GM23338 (cell line): ENCODE measurements around the gene XRCC5. TPM values are rescaled to one million over a fixed set of nuclear protein-coding genes. Genes with fewer than 3 reads are reported as not detected.
"Not testable (repeated sequence)": the region's sequence is repeated elsewhere in the genome, so short reads cannot be mapped to it uniquely, and the experiment has no call there.

Experiments used
- ATAC-seq: fragments of 200-7000 bp; cut with Tn5 transposase; 3 replicates; pipeline ENCODE4 v1.9.1; 2020
- DNase-seq: peaks from one replicate; pipeline ENCODE4 v3.0.0-alpha.2; 2015; ENCODE audit warnings: low spot score
- H2AFZ ChIP-seq: fragments of 200-600 bp; sonication (generic); 2 replicates; pipeline ENCODE4 v1.8.0; 2016; ENCODE audit warnings: antibody characterized with exemption, mild to moderate bottlenecking, moderate library complexity
- H3F3A ChIP-seq: fragments of 200-600 bp; sonication (generic); replicated peaks from 2 replicates; pipeline ENCODE4 v1.8.0; 2017; ENCODE audit warnings: antibody characterized with exemption, mixed run types, low read depth
- H3K27ac ChIP-seq: fragments of 200-600 bp; sonication (generic); 2 replicates; pipeline ENCODE4 v1.6.1; 2016; ENCODE audit warnings: low read depth
- H3K27me3 ChIP-seq: fragments of 200-600 bp; sonication (generic); 2 replicates; pipeline ENCODE4 v1.8.0; 2016; ENCODE audit warnings: mild to moderate bottlenecking, mixed run types, moderate library complexity; ENCODE audit not compliant: insufficient read depth
- H3K36me3 ChIP-seq: fragments of 200-600 bp; sonication (generic); 2 replicates; pipeline ENCODE4 v1.8.0; 2016; ENCODE audit warnings: mild to moderate bottlenecking; ENCODE audit not compliant: insufficient read depth
- H3K4me1 ChIP-seq: fragments of 200-600 bp; sonication (generic); 2 replicates; pipeline ENCODE4 v1.8.0; 2016; ENCODE audit warnings: mild to moderate bottlenecking, moderate library complexity; ENCODE audit not compliant: insufficient read depth
- H3K4me2 ChIP-seq: fragments of 200-600 bp; sonication (generic); 2 replicates; pipeline ENCODE4 v1.7.1; 2017; ENCODE audit warnings: mixed run types
- H3K4me3 ChIP-seq: fragments of 200-600 bp; sonication (generic); 2 replicates; pipeline ENCODE4 v1.6.1; 2016; ENCODE audit warnings: mixed run types
- H3K79me2 ChIP-seq: fragments of 200-600 bp; sonication (generic); replicated peaks from 2 replicates; pipeline ENCODE4 v1.8.0; 2017; ENCODE audit warnings: mild to moderate bottlenecking; ENCODE audit not compliant: insufficient read depth
- H3K9me2 ChIP-seq: fragments of 200-600 bp; sonication (generic); 2 replicates; pipeline ENCODE4 v1.8.0; 2017; ENCODE audit not compliant: insufficient read depth
- H4K20me1 ChIP-seq: fragments of 200-600 bp; sonication (generic); replicated peaks from 2 replicates; pipeline ENCODE4 v1.8.0; 2017; ENCODE audit warnings: mild to moderate bottlenecking; ENCODE audit not compliant: insufficient read depth
- H3K27ac Mint-ChIP-seq: 2 replicates; pipeline ENCODE4 v1.8.0; 2020; ENCODE audit warnings: inconsistent platforms, mild to moderate bottlenecking, moderate library complexity, mixed read lengths
- H3K27me3 Mint-ChIP-seq: 3 replicates; pipeline ENCODE4 v1.8.0; 2022; ENCODE audit warnings: low read depth, mild to moderate bottlenecking, moderate library complexity, mixed read lengths, inconsistent platforms; ENCODE audit not compliant: insufficient read depth, poor library complexity
- H3K36me3 Mint-ChIP-seq: 3 replicates; pipeline ENCODE4 v1.8.0; 2021; ENCODE audit warnings: low read depth, mild to moderate bottlenecking, inconsistent platforms, moderate library complexity, mixed read lengths
- H3K4me1 Mint-ChIP-seq: 3 replicates; pipeline ENCODE4 v1.8.0; 2020; ENCODE audit warnings: mild to moderate bottlenecking, inconsistent platforms, mixed read lengths
- H3K4me3 Mint-ChIP-seq: 3 replicates; pipeline ENCODE4 v1.8.0; 2021; ENCODE audit warnings: moderate library complexity, mild to moderate bottlenecking, inconsistent platforms, mixed read lengths
- H3K9me3 Mint-ChIP-seq: 3 replicates; pipeline ENCODE4 v1.8.0; 2020; ENCODE audit warnings: moderate library complexity, mild to moderate bottlenecking, inconsistent platforms, mixed read lengths
- EZH2 ChIP-seq: fragments of 200-600 bp; sonication (generic); IDR thresholded peaks from one replicate; pipeline ENCODE4 v1.8.0; 2017; ENCODE audit warnings: antibody characterized with exemption, mild to moderate bottlenecking, low read depth; ENCODE audit not compliant: unreplicated experiment
- EZH2phosphoT487 ChIP-seq: fragments of 200-600 bp; sonication (generic); IDR thresholded peaks from one replicate; pipeline ENCODE4 v1.8.1; 2018; ENCODE audit warnings: antibody characterized with exemption; ENCODE audit not compliant: unreplicated experiment
- POLR2AphosphoS5 ChIP-seq: IDR thresholded peaks from 2 replicates; pipeline ENCODE4 v1.6.1; 2016; ENCODE audit warnings: antibody characterized with exemption, low read depth
- REST ChIP-seq: IDR thresholded peaks from one replicate; pipeline ENCODE4 v1.6.1; 2018; ENCODE audit warnings: antibody characterized with exemption; ENCODE audit not compliant: unreplicated experiment
- STAT1 ChIP-seq: IDR thresholded peaks from one replicate; pipeline ENCODE4 v1.6.1; 2016; ENCODE audit warnings: antibody characterized with exemption; ENCODE audit not compliant: unreplicated experiment
- ZNF114 ChIP-seq: fragments of 250-450 bp; sonication (Bioruptor Pico); IDR thresholded peaks from 2 replicates; pipeline ENCODE4 v1.5.0; 2020; ENCODE audit warnings: mild to moderate bottlenecking, moderate library complexity
- ZNF462 ChIP-seq: fragments of 250-450 bp; sonication (Bioruptor Pico); IDR thresholded peaks from 2 replicates; pipeline ENCODE4 v1.5.0; 2020; ENCODE audit warnings: mild to moderate bottlenecking, moderate library complexity
- polyA plus RNA-seq: library from polyadenylated mRNA; unstranded; fragments of >200 nt; fragmentation: Nextera tagmentation; extraction: Ambion mirVana; gene quantifications from 2 replicates; pipeline ENCODE4 v1.2.1, GENCODE V29; 2016
- total RNA-seq: library from RNA; depleted of rRNA; stranded (reverse); fragments of >200 nt; shearing (Covaris generic); gene quantifications from 2 replicates; pipeline ENCODE4 v1.2.3, GENCODE V29; 2014

The XRCC5 gene
- total and polyA plus RNA-seq, 2 experiments from 2014 or later, result 499 to 524 TPM

- TF ChIP-seq REST, result no peak
- no peak for TF ChIP-seq EZH2
Measured at GRCh38 chr2:216206041-216206703, 97.0 kb downstream of the XRCC5 start (continued).

GRCh38 chr2:216206821-216207220, 97.7 kb downstream of the XRCC5 start:
- H3K9me2 ChIP-seq, result no peaks in the 10 kb centered on the region
- H3K4me1 ChIP-seq, result 0 out of 2 replicates have a peak, but pooled peaks cover 3% of the 10 kb centered on the region
- H3K27me3 ChIP-seq, result no peaks in the 10 kb centered on the region
- H3K4me3 ChIP-seq, result no peak overlapping the region
- peaks cover 10% of the 10 kb centered on the region for H3K4me1 Mint-ChIP-seq
- no peak overlapping the region for H3K27ac Mint-ChIP-seq
- no peak overlapping the region for H3K4me2 ChIP-seq
- ATAC-seq (no peak), DNase-seq (no peak)
- H4K20me1 ChIP-seq, result peaks cover 15% of the 10 kb centered on the region; the same call in 1 of the 2 replicates
- peaks cover 4% of the 10 kb centered on the region for H3K27me3 Mint-ChIP-seq
- no peaks in the 10 kb centered on the region for H3K79me2 ChIP-seq
- no peak overlapping the region for H3K4me3 Mint-ChIP-seq
- H3F3A ChIP-seq, result peaks cover 8% of the 10 kb centered on the region
- TF ChIP-seq ZNF462 (CRISPR knock-in tag), result no peak
- no peak for TF ChIP-seq POLR2AphosphoS5
- TF ChIP-seq STAT1, result no peak
- no peak for TF ChIP-seq EZH2phosphoT487
- TF ChIP-seq ZNF114 (CRISPR knock-in tag), result no peak
- no peak for TF ChIP-seq EZH2
- no peak overlapping the region for H2AFZ ChIP-seq
- H3K27ac ChIP-seq, result no peak overlapping the region
- peaks cover 70% of the 10 kb centered on the region for H3K36me3 Mint-ChIP-seq
- no peaks in the 10 kb centered on the region for H3K9me3 Mint-ChIP-seq
- peaks cover 55% of the 10 kb centered on the region for H3K36me3 ChIP-seq

- H3F3A ChIP-seq, H3K27ac ChIP-seq, H3K4me2 ChIP-seq, H3K9me3 Mint-ChIP-seq, H3K27me3 ChIP-seq, H3K4me1 ChIP-seq, H3K27me3 Mint-ChIP-seq, H2AFZ ChIP-seq, H3K4me3 ChIP-seq, H3K4me1 Mint-ChIP-seq, H3K79me2 ChIP-seq, H3K9me2 ChIP-seq, H3K4me3 Mint-ChIP-seq, DNase-seq: not testable (repeated sequence)
- peaks cover 53% of the 10 kb centered on the region for H3K36me3 Mint-ChIP-seq
- Histone ChIP-seq H3K36me3 (peaks cover 36% of the 10 kb centered on the region), H4K20me1 (peaks cover 13% of the 10 kb centered on the region; the same call in 1 of the 2 replicates)
- ATAC-seq, result peak; percentile 16; the same call in 2 of the 3 replicates
- 0 out of 2 replicates have a peak overlapping the region, but pooled peaks have one; percentile 35 for H3K27ac Mint-ChIP-seq
Measured at GRCh38 chr2:216208661-216209060, 99.5 kb downstream of the XRCC5 start.
